ENCODE data around the gene PLA2G4B. TPM values are rescaled to one million over a fixed set of nuclear protein-coding genes. Genes with fewer than 3 reads are reported as not detected.

The PLA2G4B gene
- total RNA-seq, 3 donors from 2014 or later (not counting 1 experiment from before 2014, with no cell fraction given), result 15.2 to 17.5 (median 17.4) TPM

DNA sequence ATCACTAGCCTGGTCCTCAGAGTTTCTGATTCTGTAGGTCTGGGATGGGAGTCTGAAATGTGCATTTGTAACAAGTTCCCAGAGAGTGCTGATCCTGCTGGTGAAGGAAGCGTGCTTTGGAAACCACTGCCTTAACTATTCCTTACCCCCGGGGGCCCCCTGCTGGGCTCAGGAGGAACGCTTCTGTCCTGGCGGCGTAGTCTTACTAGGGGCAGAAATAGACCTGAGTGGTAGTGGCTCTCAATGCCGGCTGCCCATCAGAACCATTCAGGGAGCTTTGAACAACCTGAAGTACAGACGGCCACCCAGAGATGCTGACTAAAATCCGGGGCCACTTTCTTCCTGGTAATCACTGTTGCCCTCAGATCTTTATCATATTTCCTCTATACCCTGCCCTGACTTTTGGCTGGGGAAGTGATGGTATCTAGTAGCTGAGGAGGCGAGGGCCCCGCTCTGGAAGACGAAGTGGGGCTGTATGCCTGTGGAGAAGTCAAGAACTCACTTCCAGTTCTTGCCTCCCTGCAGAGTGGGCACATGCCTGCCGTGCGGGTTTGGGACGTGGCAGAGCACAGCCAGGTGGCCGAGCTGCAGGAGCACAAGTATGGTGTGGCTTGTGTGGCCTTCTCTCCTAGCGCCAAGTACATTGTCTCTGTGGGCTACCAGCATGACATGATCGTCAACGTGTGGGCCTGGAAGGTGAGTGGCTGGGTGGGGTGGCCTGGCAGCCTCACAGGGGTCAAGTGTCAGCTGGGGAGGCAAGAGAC, 27.0 kb upstream of the PLA2G4B start:
- no peak overlapping the region for H3K27ac Mint-ChIP-seq

DNA sequence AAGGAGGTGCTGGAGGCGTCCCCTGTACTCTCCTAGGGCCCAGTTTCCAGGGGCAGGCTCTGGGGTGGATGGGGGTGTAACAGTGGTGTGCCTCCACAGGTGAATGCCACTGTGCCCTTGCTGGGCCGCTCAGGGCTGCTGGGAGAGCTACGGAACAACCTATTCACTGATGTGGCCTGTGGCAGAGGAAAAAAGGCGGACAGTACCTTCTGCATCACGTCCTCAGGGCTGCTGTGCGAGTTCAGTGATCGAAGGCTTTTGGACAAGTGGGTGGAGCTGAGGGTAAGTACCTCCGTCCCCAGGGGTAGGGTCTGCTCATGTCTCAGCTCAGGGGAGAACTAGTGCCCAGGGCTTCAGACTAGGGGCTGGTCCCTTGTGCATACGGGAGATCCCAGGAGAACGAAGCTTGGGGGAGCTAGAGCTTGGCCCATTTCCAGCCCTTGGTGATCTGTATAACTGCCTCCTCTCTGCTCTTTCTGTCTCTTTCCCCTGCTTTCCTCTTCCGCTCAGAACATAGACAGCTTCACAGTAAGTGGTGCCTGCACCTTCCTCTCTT, 25.7 kb upstream of the PLA2G4B start:
- ATAC-seq (no peak), DNase-seq (no peak)
- 97% methylated on average over 11 of the region's 11 CpGs for WGBS (ENCODE audit: insufficient coverage)
- H3K9me3 Mint-ChIP-seq, result no peaks in the 10 kb centered on the region
- no peaks in the 10 kb centered on the region for H3K9me3 ChIP-seq (ENCODE audit: control insufficient read depth, insufficient read depth, low read length)
- peaks cover 8% of the 10 kb centered on the region for H3K36me3 Mint-ChIP-seq
- TF ChIP-seq, protein P1, sequence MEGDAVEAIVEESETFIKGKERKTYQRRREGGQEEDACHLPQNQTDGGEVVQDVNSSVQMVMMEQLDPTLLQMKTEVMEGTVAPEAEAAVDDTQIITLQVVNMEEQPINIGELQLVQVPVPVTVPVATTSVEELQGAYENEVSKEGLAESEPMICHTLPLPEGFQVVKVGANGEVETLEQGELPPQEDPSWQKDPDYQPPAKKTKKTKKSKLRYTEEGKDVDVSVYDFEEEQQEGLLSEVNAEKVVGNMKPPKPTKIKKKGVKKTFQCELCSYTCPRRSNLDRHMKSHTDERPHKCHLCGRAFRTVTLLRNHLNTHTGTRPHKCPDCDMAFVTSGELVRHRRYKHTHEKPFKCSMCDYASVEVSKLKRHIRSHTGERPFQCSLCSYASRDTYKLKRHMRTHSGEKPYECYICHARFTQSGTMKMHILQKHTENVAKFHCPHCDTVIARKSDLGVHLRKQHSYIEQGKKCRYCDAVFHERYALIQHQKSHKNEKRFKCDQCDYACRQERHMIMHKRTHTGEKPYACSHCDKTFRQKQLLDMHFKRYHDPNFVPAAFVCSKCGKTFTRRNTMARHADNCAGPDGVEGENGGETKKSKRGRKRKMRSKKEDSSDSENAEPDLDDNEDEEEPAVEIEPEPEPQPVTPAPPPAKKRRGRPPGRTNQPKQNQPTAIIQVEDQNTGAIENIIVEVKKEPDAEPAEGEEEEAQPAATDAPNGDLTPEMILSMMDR (IDR thresholded peaks at IDR 0.05), result no peak
- no peaks in the 10 kb centered on the region for H3K27me3 ChIP-seq (ENCODE audit: control insufficient read depth, insufficient read depth, low read length)
- H3K27ac ChIP-seq (ENCODE audit: low read length), result no peak overlapping the region
- H3K4me1 Mint-ChIP-seq, result peaks cover 7 to 9% of the 10 kb centered on the region in 2 donors
- no peak overlapping the region for H3K4me3 Mint-ChIP-seq
- peaks cover 13% of the 10 kb centered on the region for H3K4me1 ChIP-seq (ENCODE audit: control insufficient read depth, insufficient read depth, low read length)
- peaks cover 27% of the 10 kb centered on the region for H3K36me3 ChIP-seq (ENCODE audit: control insufficient read depth, insufficient read depth, low read length)
- H3K4me3 ChIP-seq (ENCODE audit: low read length), result no peak overlapping the region
- no peaks in the 10 kb centered on the region for H3K27me3 Mint-ChIP-seq (ENCODE audit: low read depth in 2 of 2)
- H3K27ac Mint-ChIP-seq, result no peak overlapping the region
- intact Hi-C loops (cut with micrococcal nuclease), result loop anchor here (5.0 kb wide), 1 partner anchor 346 kb away; no protein-coding TSS in a partner anchor

More for the DNA sequence above, 27.0 kb upstream of the PLA2G4B start:
- peaks cover 8% of the 10 kb centered on the region for H3K36me3 Mint-ChIP-seq
- H3K27ac ChIP-seq (ENCODE audit: low read length), result no peak overlapping the region
- 48% methylated on average over 17 of the region's 18 CpGs for WGBS (ENCODE audit: insufficient coverage)
- H3K4me1 Mint-ChIP-seq, result peaks cover 7 to 9% of the 10 kb centered on the region in 2 donors
- H3K27me3 Mint-ChIP-seq (ENCODE audit: low read depth in 2 of 2), result no peaks in the 10 kb centered on the region
- ATAC-seq (peak; percentile 83 to 99 (median 98)), DNase-seq (peak; percentile 75 to 86)
- H3K36me3 ChIP-seq (ENCODE audit: control insufficient read depth, insufficient read depth, low read length), result peaks cover 16% of the 10 kb centered on the region
- no peak overlapping the region for H3K4me3 Mint-ChIP-seq
- no peaks in the 10 kb centered on the region for H3K9me3 ChIP-seq (ENCODE audit: control insufficient read depth, insufficient read depth, low read length)
- no peaks in the 10 kb centered on the region for H3K27me3 ChIP-seq (ENCODE audit: control insufficient read depth, insufficient read depth, low read length)
- no peak overlapping the region for H3K4me3 ChIP-seq (ENCODE audit: low read length)
- intact Hi-C loops (cut with micrococcal nuclease), result loop anchor here (1.0 to 5.0 kb wide), 6 partner anchors 39 to 344 kb away; no protein-coding TSS in a partner anchor
- no peaks in the 10 kb centered on the region for H3K9me3 Mint-ChIP-seq
- peaks cover 13% of the 10 kb centered on the region for H3K4me1 ChIP-seq (ENCODE audit: control insufficient read depth, insufficient read depth, low read length)
- TF ChIP-seq, protein P1 (IDR thresholded peaks at IDR 0.05), result peak; percentile 89

DNA sequence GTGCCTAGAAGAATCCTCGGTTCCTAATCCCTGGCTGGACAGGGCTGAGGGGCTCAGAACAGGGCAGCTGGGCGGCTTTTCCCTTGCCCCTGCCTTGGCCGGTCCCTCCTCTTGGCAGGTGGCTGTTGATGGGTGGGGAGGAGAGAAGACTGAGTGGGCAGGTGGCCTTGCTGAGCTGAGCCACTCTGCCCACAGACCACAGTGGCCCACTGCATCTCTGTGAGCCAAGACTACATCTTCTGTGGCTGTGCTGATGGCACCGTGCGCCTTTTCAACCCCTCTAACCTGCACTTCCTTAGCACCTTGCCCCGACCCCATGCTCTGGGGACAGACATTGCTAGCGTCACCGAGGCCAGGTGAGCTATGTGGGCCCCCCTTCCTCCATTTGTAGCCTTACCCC, 25.2 kb upstream of the PLA2G4B start:
- ATAC-seq (no peak), DNase-seq (no peak)
- Mint-ChIP-seq H3K27ac (no peak overlapping the region), H3K36me3 (peaks cover 8% of the 10 kb centered on the region), H3K4me3 (no peak overlapping the region), H3K9me3 (no peaks in the 10 kb centered on the region), H3K27me3 (ENCODE audit: low read depth in 2 of 2) (no peaks in the 10 kb centered on the region), H3K4me1 (peaks cover 7 to 9% of the 10 kb centered on the region in 2 donors)
- Histone ChIP-seq H3K27me3 (ENCODE audit: control insufficient read depth, insufficient read depth, low read length) (no peaks in the 10 kb centered on the region), H3K9me3 (ENCODE audit: control insufficient read depth, insufficient read depth, low read length) (no peaks in the 10 kb centered on the region), H3K36me3 (ENCODE audit: control insufficient read depth, insufficient read depth, low read length) (peaks cover 27% of the 10 kb centered on the region), H3K27ac (ENCODE audit: low read length) (no peak overlapping the region), H3K4me3 (ENCODE audit: low read length) (no peak overlapping the region), H3K4me1 (ENCODE audit: control insufficient read depth, insufficient read depth, low read length) (peaks cover 13% of the 10 kb centered on the region)
- TF ChIP-seq, protein P1 (IDR thresholded peaks at IDR 0.05), result no peak
- intact Hi-C loops (cut with micrococcal nuclease), result loop anchor here (5.0 kb wide), 1 partner anchor 346 kb away; no protein-coding TSS in a partner anchor
- 90% methylated on average over 8 of the region's 8 CpGs for WGBS (ENCODE audit: insufficient coverage)
